ENCODE measurements around the gene CCDC24. TPM values are rescaled to one million over a fixed set of nuclear protein-coding genes. Genes with fewer than 3 reads are reported as not detected.

The CCDC24 gene
- total RNA-seq, 2 donors from 2014 or later = 4.5 to 24.0 TPM

- no peak overlapping the region for H3K27ac ChIP-seq
- no peak overlapping the region for H3K4me3 ChIP-seq
- H3K36me3 ChIP-seq = peaks cover 48% of the 10 kb centered on the region
- no peaks in the 10 kb centered on the region for H3K4me1 ChIP-seq (ENCODE audit: control insufficient read depth in 1 of 2, low read depth in 2 of 2)
- no peak for ATAC-seq (ENCODE audit: insufficient number of reproducible peaks, low FRiP score, low read depth)
- no peaks in the 10 kb centered on the region for H3K9me3 ChIP-seq
- no peaks in the 10 kb centered on the region for H3K27me3 ChIP-seq (replicated peaks; ENCODE audit: insufficient read depth)
- no peak for TF ChIP-seq CTCF (IDR thresholded peaks at IDR 0.05)
- no peak for DNase-seq (ENCODE audit: low spot score)
Measured at GRCh38 chr1:43963006-43963405, 28.4 kb upstream of the CCDC24 start.

DNA sequence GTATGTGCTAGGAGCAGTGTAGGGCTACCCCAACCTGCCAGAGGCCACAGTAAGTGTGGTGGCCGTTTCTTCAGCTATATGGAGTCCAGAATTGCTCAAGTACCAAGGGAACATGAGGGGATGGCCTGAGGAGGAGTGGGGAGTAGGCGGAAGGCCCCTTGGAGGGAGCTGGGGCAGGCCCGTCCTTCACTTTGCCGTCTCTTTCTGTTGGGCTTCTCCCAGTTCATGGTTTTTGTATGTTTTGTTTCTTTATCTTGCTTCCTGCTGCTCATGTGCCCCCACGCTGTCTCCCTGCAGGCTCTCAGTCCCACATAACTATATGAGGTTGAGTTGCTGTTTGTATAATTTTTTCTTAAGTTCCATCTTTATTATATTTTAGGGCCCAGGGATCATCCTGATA lies 27.5 kb upstream of the CCDC24 start:
- peaks cover 39% of the 10 kb centered on the region for H3K36me3 ChIP-seq
- no peaks in the 10 kb centered on the region for H3K4me1 ChIP-seq (ENCODE audit: control insufficient read depth in 1 of 2, low read depth in 2 of 2)
- no peak overlapping the region for H3K27ac ChIP-seq
- TF ChIP-seq CTCF (IDR thresholded peaks at IDR 0.05) = no peak
- ATAC-seq (ENCODE audit: insufficient number of reproducible peaks, low FRiP score, low read depth) (no peak), DNase-seq (ENCODE audit: low spot score) (no peak)
- H3K9me3 ChIP-seq = no peaks in the 10 kb centered on the region
- no peak overlapping the region for H3K4me3 ChIP-seq
- no peaks in the 10 kb centered on the region for H3K27me3 ChIP-seq (replicated peaks; ENCODE audit: insufficient read depth)

GRCh38 chr1:43965316-43965715 lies 26.1 kb upstream of the CCDC24 start:
- Histone ChIP-seq H3K36me3 (peaks cover 27% of the 10 kb centered on the region), H3K9me3 (no peaks in the 10 kb centered on the region), H3K27me3 (replicated peaks; ENCODE audit: insufficient read depth) (no peaks in the 10 kb centered on the region), H3K27ac (no peak overlapping the region), H3K4me3 (no peak overlapping the region), H3K4me1 (ENCODE audit: control insufficient read depth in 1 of 2, low read depth in 2 of 2) (peaks cover under 1 to 9% of the 10 kb centered on the region in 2 donors)
- no peak for DNase-seq (ENCODE audit: low spot score)
- no peak for TF ChIP-seq CTCF (IDR thresholded peaks at IDR 0.05)
- no peak for ATAC-seq (ENCODE audit: insufficient number of reproducible peaks, low FRiP score, low read depth)

GRCh38 chr1:43968348-43968948 lies 23.0 kb upstream of the CCDC24 start:
- no peak for TF ChIP-seq CTCF (IDR thresholded peaks at IDR 0.05)
- ATAC-seq (ENCODE audit: insufficient number of reproducible peaks, low FRiP score, low read depth) (no peak), DNase-seq (ENCODE audit: low spot score) (no peak)
- Histone ChIP-seq H3K4me3 (no peak overlapping the region), H3K27ac (no peak overlapping the region), H3K9me3 (no peaks in the 10 kb centered on the region), H3K36me3 (peaks cover 14% of the 10 kb centered on the region), H3K27me3 (replicated peaks; ENCODE audit: insufficient read depth) (no peaks in the 10 kb centered on the region), H3K4me1 (ENCODE audit: control insufficient read depth in 1 of 2, low read depth in 2 of 2) (peaks cover 7 to 19% of the 10 kb centered on the region in 2 donors)

- no peak for ATAC-seq (ENCODE audit: insufficient number of reproducible peaks, low FRiP score, low read depth)
- Histone ChIP-seq H3K27me3 (replicated peaks; ENCODE audit: insufficient read depth) (no peaks in the 10 kb centered on the region), H3K9me3 (no peaks in the 10 kb centered on the region), H3K4me1 (ENCODE audit: control insufficient read depth in 1 of 2, low read depth in 2 of 2) (peaks cover 7 to 25% of the 10 kb centered on the region in 2 donors), H3K36me3 (peaks cover 6% of the 10 kb centered on the region), H3K4me3 (peak overlapping the region; percentile 85), H3K27ac (no peak overlapping the region)
- DNase-seq (ENCODE audit: low spot score) = no peak
- TF ChIP-seq CTCF (IDR thresholded peaks at IDR 0.05) = no peak
Measured at GRCh38 chr1:43969416-43969745, 22.0 kb upstream of the CCDC24 start.

All from thoracic aorta (tissue), 2 donors.